IMR-90 (cell line): Measurements from ENCODE around the gene ZNF507. TPM values are rescaled to one million over a fixed set of nuclear protein-coding genes. Genes with fewer than 3 reads are reported as not detected.

Experiments
- ATAC-seq: fragments of 200-7000 bp; cut with Tn5 transposase; 2 replicates; pipeline ENCODE4 v1.9.1; 2020; ENCODE audit warnings: low read depth, mild to moderate bottlenecking, moderate library complexity
- BruUV-seq: library from RNA; stranded (reverse); fragments of 400-500 nt; replicated peaks from 2 replicates; lab custom pipeline; 2021; lab: Mats Ljungman, UMichigan
- CTCF ChIA-PET: fragments of 300-600 bp; formaldehyde crosslinking; extraction: SDS; loops from one replicate; lab custom pipeline; 2021; ENCODE audit warnings: antibody characterized with exemption; lab: Yijun Ruan, JAX
- POLR2A ChIA-PET: fragments of 300-600 bp; sonication (Branson Sonifier 250); formaldehyde crosslinking; loops from one replicate; lab custom pipeline; 2022; ENCODE audit warnings: antibody characterized with exemption; ENCODE audit not compliant: unreplicated experiment; lab: Charles Lee
- DNase-seq: peaks from one replicate; pipeline ENCODE4 v3.0.0; 2013
- H2AFZ ChIP-seq: replicated peaks from 2 replicates; pipeline ENCODE3; 2013; ENCODE audit warnings: low read length, mild to moderate bottlenecking; ENCODE audit not compliant: poor library complexity
- H2AK5ac ChIP-seq: 2 replicates; pipeline ENCODE4 v1.6.1; 2013; ENCODE audit warnings: low read depth, low read length, inconsistent platforms
- H2AK9ac ChIP-seq: replicated peaks from 2 replicates; pipeline ENCODE3; 2013; ENCODE audit warnings: mild to moderate bottlenecking, low read depth, low read length, moderate library complexity; ENCODE audit not compliant: poor library complexity
- H2BK120ac ChIP-seq: 2 replicates; pipeline ENCODE4 v1.6.1; 2013; ENCODE audit warnings: low read depth, low read length, inconsistent platforms
- H2BK15ac ChIP-seq: 3 replicates; pipeline ENCODE4 v1.6.1; 2013; ENCODE audit warnings: low read depth, low read length, inconsistent platforms
- H2BK20ac ChIP-seq: 2 replicates; pipeline ENCODE4 v1.6.1; 2013; ENCODE audit warnings: low read depth, mild to moderate bottlenecking, inconsistent platforms, low read length, moderate library complexity
- H2BK5ac ChIP-seq: 2 replicates; pipeline ENCODE4 v1.6.1; 2013; ENCODE audit warnings: mild to moderate bottlenecking, low read depth, low read length, inconsistent platforms; ENCODE audit not compliant: poor library complexity, severe bottlenecking
- H3K14ac ChIP-seq: replicated peaks from 2 replicates; pipeline ENCODE4 v1.6.1; 2013; ENCODE audit warnings: low read depth, low read length, inconsistent platforms
- H3K18ac ChIP-seq: 2 replicates; pipeline ENCODE4 v1.6.1; 2013; ENCODE audit warnings: low read depth, low read length, control low read depth
- H3K23ac ChIP-seq: 2 replicates; pipeline ENCODE4 v1.6.1; 2013; ENCODE audit warnings: low read depth, low read length, inconsistent platforms
- H3K27ac ChIP-seq: 2 replicates; pipeline ENCODE4 v1.5.1; 2013; ENCODE audit warnings: mild to moderate bottlenecking, control low read depth, low read length; ENCODE audit not compliant: insufficient read depth
- H3K27me3 ChIP-seq: 2 replicates; pipeline ENCODE4 v1.6.1; 2013; ENCODE audit warnings: low read length; ENCODE audit not compliant: control insufficient read depth, insufficient read depth
- H3K36me3 ChIP-seq: 2 replicates; pipeline ENCODE4 v1.6.1; 2013; ENCODE audit warnings: low read length, mixed read lengths; ENCODE audit not compliant: control insufficient read depth, insufficient read depth
- H3K4ac ChIP-seq: 2 replicates; pipeline ENCODE4 v1.6.1; 2013; ENCODE audit warnings: low read depth, low read length, inconsistent platforms
- H3K4me1 ChIP-seq: 2 replicates; pipeline ENCODE4 v1.6.1; 2013; ENCODE audit warnings: low read length, mixed read lengths; ENCODE audit not compliant: control insufficient read depth, insufficient read depth
- H3K4me2 ChIP-seq: 2 replicates; pipeline ENCODE4 v1.6.1; 2013; ENCODE audit warnings: low read depth, mild to moderate bottlenecking, control low read depth, low read length, moderate library complexity
- H3K4me3 ChIP-seq: 2 replicates; pipeline ENCODE4 v1.5.1; 2013; ENCODE audit warnings: low read depth, mild to moderate bottlenecking, control low read depth, low read length, moderate library complexity; ENCODE audit not compliant: insufficient read depth
- H3K56ac ChIP-seq: 2 replicates; pipeline ENCODE4 v1.6.1; 2013; ENCODE audit warnings: low read length, inconsistent platforms; ENCODE audit not compliant: insufficient read depth; ENCODE audit errors: extremely low read depth
- H3K79me1 ChIP-seq, 2 experiments: 2 replicates each; pipeline ENCODE4 v1.6.1; 2013; ENCODE audit warnings: low read length in 2 of 2, inconsistent platforms in 1 of 2, low read depth in 1 of 2
- H3K9ac ChIP-seq: 2 replicates; pipeline ENCODE4 v1.6.1; 2013; ENCODE audit warnings: low read depth, low read length, control low read depth
- H3K9me1 ChIP-seq: 2 replicates; pipeline ENCODE4 v1.6.1; 2013; ENCODE audit warnings: low read length, inconsistent platforms; ENCODE audit not compliant: insufficient read depth
- H3K9me3 ChIP-seq: 2 replicates; pipeline ENCODE4 v1.6.1; 2013; ENCODE audit warnings: low read length; ENCODE audit not compliant: control insufficient read depth, insufficient read depth
- H4K20me1 ChIP-seq: 2 replicates; pipeline ENCODE4 v1.6.1; 2013; ENCODE audit warnings: low read length, inconsistent platforms; ENCODE audit not compliant: insufficient read depth
- H4K5ac ChIP-seq: 2 replicates; pipeline ENCODE4 v1.6.1; 2013; ENCODE audit warnings: mild to moderate bottlenecking, low read depth, low read length, control low read depth
- H4K8ac ChIP-seq, 2 experiments: 2 replicates each; pipeline ENCODE4 v1.6.1; 2013; ENCODE audit warnings: low read depth in 2 of 2, low read length in 2 of 2, control low read depth in 1 of 2, inconsistent platforms in 1 of 2
- H4K91ac ChIP-seq: 2 replicates; pipeline ENCODE4 v1.6.1; 2013; ENCODE audit warnings: low read depth, low read length, inconsistent platforms; ENCODE audit not compliant: insufficient read depth
- FOS ChIP-seq: fragments of 150-350 bp; IDR thresholded peaks from 2 replicates; pipeline ENCODE4 v1.6.1; 2016; ENCODE audit warnings: low read depth, low read length
- WGBS, 2 experiments: methylation state at CpG; one replicate each; pipeline versions ENCODE4 v1.1.5 to v1.1.7; 2013; ENCODE audit warnings: missing lambda C conversion rate in 2 of 2; ENCODE audit not compliant: insufficient read length in 1 of 2; ENCODE audit errors: extremely low coverage in 2 of 2; 5-methylcytosine and 5-hydroxymethylcytosine counted together
- dilution Hi-C: fragments of 300-500 bp; cut with HindIII; formaldehyde crosslinking; loops from one replicate; pipeline ENCODE4 v1.14.3; 2018; ENCODE audit warnings: low sequenced_read_pairs; ENCODE audit not compliant: unreplicated experiment
- in situ Hi-C: fragments of 300-500 bp; cut with MboI; formaldehyde crosslinking; loops from 3 replicates; pipeline ENCODE4 v1.14.3; 2019; ENCODE audit warnings: low sequenced_read_pairs, inconsistent platforms, mixed read lengths
- intact Hi-C: fragments of 100-400 bp; cut with micrococcal nuclease; formaldehyde crosslinking; loops from 2 replicates; pipeline ENCODE4 v1.10.0; 2022
- polyA plus RNA-seq, 3 experiments: library from polyadenylated mRNA; depleted of rRNA; stranded (reverse); fragments of >200 nt; gene quantifications; 2 replicates each; pipeline ENCODE4 v1.2.3, GENCODE V29; 2012; ENCODE audit warnings: low replicate concordance in 1 of 3
- total RNA-seq: library from RNA; depleted of rRNA; stranded (reverse); fragments of >200 nt; gene quantifications from 2 replicates; pipeline ENCODE4 v1.2.3, GENCODE V29; 2012
- TF ChIP-seq, protein P1 (sequence below): conservative IDR thresholded peaks from 2 replicates; pipeline ENCODE4 v1.5.1; 2012; ENCODE audit warnings: mild to moderate bottlenecking, low read depth, low read length, improper control_type of control experiment

ZNF507 gene
- total and polyA plus RNA-seq, 2 of the 4 experiments (the other 2 are of a cell fraction) = 9.6 to 19.9 TPM

DNA sequence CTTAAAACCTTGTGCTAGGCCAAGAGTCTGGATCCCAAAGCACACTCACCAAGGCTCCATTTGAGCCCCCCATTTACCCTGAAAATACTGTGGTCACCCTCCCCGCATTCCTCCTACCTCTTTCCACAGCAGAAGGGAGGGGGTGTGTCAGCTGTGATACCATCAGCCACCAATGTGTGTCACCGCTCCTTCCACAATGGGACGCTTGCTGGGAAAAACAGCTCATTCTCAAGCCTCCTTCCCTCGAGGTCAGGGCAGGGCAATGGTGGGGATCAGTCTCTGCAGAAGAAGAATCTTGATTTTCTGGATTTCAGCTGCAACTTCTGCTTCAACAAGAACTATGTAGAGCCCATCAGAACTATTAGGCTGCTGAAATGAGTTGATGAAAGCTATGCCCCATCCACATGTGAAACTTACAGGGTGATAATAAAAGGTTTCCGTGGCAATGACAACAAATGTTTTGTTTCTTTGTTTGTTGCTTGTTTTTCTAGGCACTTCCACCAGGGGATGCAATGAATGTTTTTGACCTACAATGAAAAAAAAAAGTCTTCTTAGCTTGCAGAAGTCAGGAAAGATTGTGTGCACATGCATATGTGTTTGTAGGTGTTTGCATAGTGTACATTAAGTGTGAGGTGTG lies 26.4 kb upstream of the ZNF507 start:
- Histone ChIP-seq H3K4ac (no peak overlapping the region), H3K23ac (no peak overlapping the region), H3K18ac (no peak overlapping the region), H3K9me1 (no peaks in the 10 kb centered on the region), H3K79me1 (no peaks in the 10 kb centered on the region), H3K4me3 (no peak overlapping the region), H3K27me3 (peaks cover 2% of the 10 kb centered on the region), H3K9ac (no peak overlapping the region), H2AFZ (peak overlapping the region; percentile 4), H4K5ac (no peak overlapping the region), H3K27ac (no peak overlapping the region), H2AK5ac (no peak overlapping the region), H4K20me1 (no peaks in the 10 kb centered on the region), H3K9me3 (no peaks in the 10 kb centered on the region), H3K4me2 (no peak overlapping the region), H3K14ac (no peak overlapping the region), H2BK15ac (no peak overlapping the region), H3K56ac (no peak overlapping the region), H3K36me3 (no peaks in the 10 kb centered on the region), H3K4me1 (no peaks in the 10 kb centered on the region), H4K8ac (no peak overlapping the region), H2BK20ac (no peak overlapping the region), H2AK9ac (no peak overlapping the region), H2BK120ac (no peak overlapping the region), H4K91ac (no peak overlapping the region), H2BK5ac (no peak overlapping the region)
- in situ Hi-C loops = no loop called here
- ChIA-PET CTCF (interaction anchor here (1.0 kb wide), 1 partner anchor 37 kb away, joined by 3 read pairs; no protein-coding TSS in a partner anchor), POLR2A (no interaction called here)
- DNase-seq = no peak
- dilution Hi-C loops = no loop called here
- intact Hi-C loops = no loop called here
- TF ChIP-seq, protein P1, sequence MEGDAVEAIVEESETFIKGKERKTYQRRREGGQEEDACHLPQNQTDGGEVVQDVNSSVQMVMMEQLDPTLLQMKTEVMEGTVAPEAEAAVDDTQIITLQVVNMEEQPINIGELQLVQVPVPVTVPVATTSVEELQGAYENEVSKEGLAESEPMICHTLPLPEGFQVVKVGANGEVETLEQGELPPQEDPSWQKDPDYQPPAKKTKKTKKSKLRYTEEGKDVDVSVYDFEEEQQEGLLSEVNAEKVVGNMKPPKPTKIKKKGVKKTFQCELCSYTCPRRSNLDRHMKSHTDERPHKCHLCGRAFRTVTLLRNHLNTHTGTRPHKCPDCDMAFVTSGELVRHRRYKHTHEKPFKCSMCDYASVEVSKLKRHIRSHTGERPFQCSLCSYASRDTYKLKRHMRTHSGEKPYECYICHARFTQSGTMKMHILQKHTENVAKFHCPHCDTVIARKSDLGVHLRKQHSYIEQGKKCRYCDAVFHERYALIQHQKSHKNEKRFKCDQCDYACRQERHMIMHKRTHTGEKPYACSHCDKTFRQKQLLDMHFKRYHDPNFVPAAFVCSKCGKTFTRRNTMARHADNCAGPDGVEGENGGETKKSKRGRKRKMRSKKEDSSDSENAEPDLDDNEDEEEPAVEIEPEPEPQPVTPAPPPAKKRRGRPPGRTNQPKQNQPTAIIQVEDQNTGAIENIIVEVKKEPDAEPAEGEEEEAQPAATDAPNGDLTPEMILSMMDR = 0 out of 2 replicates have a peak, but pooled peaks have one; percentile 19
- no peak for TF ChIP-seq FOS
- no CpG with 5 or more reads among the region's 5 CpGs for WGBS, 2 experiments
- BruUV-seq = no TSS peak
- ATAC-seq = peak; percentile 49; the same call in 1 of the 2 replicates
